Measurements from ENCODE around the gene IMMP1L.
"Not testable (repeated sequence)": the region's sequence is repeated elsewhere in the genome, so short reads cannot be mapped to it uniquely, and the experiment has no call there.

The IMMP1L gene, protein sequence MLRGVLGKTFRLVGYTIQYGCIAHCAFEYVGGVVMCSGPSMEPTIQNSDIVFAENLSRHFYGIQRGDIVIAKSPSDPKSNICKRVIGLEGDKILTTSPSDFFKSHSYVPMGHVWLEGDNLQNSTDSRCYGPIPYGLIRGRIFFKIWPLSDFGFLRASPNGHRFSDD

DNA sequence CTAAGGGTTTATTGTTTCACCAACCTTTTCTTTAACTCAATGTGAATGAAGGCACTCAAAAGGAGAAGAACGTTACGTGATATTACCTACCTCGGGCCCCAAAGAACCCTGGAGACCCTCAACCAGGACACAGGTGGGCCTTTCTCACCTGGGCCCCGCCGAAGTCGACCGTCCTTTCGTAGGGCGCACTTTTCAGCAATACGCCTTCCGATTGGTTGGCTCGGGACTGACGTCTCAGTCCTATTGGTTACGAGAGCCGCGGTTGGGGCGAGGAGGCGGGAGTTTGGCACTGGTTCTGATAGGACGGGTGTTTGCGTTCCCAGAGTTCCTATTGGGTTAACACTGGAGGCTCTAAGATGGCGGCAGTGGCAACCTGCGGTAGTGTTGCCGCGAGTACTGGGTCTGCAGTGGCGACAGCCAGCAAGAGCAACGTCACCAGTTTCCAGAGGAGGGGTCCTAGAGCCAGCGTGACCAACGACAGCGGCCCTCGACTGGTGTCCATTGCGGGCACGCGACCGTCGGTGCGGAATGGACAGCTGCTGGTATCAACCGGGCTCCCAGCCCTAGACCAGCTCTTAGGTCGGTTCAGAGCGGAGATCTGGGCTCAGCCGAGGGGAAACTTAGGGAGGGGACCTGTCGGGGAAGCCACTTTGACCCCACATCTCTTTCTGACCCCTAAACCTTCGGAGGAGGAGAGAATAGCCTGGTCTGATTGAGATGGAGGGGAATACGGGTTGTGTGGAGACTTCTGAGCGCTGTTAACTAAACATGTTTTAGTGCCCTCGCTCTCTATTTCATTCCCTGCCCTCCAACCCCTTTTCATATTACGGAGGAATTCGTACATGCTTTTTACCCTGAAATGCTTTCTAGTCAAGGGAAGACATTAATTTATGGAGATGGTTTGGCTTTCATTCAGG, at the start of gene IMMP1L, which contains the start of gene ELP4:
Gene IMMP1L, minus strand, starts transcription at position 194 of the 917 bp plus-strand sequence. CDS start 46,346 bp downstream, outside the sequence.
Gene ELP4, plus strand, starts transcription at position 339 of the 917 bp plus-strand sequence. Its CDS starts 18 bp downstream, at position 357.
- peak; percentile 100 for ATAC-seq
- peak; percentile 92 for DNase-seq

- no peak for ATAC-seq
- DNase-seq: no peak
Observed at GRCh38 chr11:31558001-31558400, 48.6 kb upstream of the IMMP1L start.

DNA sequence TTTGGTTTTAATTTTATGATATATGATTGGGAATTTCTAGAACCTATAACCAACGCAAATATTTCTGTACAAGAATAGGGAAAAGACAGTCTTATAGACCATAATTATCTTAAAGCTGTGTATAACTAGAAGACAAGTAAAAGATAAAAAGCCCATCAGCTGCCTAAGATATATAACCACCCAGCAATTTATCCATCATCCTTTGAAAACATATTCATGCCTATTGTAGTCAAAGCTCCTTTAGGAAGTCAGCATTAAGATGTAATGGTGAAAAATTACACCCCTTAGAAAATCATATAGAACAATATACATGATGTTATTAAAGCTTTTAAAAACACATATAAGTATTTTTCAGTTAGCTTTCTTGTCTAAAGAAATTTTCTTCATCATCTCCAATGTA, 46.5 kb upstream of the IMMP1L start:
- ATAC-seq (no peak), DNase-seq (no peak)

GRCh38 chr11:31542862-31543261, 33.4 kb upstream of the IMMP1L start:
- ATAC-seq (no peak), DNase-seq (no peak)

DNA sequence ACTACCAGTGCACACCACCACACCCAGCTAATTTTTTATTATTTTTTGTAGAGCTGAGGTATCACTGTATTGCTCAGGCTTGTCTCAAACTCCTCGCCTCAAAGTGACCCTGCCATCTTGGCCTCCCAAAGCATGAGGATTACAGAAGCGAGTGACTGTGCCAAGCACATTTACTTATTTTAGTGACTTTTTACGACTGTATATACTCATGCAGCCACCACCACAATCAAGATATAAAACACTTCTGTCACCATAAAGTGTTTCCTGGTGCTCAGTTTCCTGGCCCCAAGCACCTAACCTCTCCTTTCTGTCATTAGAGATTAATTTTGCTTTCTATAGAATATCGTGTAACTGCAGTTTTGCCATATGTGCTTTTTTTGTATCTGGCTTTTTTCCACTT, 26.1 kb upstream of the IMMP1L start:
- ATAC-seq (no peak), DNase-seq (no peak)

DNA sequence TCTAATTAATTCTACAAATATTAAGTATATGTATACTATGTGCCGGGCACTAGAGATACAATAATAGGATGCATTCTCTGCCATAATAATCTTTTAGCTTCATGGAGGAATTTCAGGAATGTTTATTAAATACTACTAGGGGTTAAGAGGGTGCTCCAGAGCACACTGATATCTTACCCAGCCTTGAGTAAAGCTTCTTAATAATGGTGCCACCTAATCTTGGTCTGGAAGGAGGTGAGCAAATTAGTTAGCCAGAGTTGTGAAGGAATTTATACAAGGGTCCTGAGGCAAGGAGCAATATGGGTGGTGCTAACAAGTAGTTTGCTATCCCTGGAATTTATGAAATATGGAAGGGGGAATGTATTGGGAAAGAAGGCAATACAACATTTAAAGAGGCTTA, 21.9 kb upstream of the IMMP1L start:
- no peak for DNase-seq
- no peak for ATAC-seq

DNA sequence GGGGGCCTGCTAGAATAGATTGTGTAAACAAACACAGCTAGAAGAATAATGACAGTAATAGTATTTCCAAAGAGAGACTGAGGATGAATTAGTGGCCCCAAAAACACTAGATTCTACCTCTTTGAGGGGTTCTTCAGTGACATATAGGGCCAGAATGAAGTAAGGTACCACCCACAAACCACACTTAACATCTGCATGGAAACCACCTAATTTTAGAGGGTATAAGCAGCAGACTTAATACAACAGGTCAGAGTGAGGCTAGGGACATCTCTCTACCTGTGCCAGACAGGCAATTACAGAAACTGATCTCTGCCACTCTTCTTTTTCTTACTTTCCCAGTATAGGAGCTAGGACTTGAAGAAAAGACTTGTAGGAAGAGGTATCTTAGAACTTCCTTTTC, 20.3 kb upstream of the IMMP1L start:
- no peak for DNase-seq
- no peak for ATAC-seq

DNA sequence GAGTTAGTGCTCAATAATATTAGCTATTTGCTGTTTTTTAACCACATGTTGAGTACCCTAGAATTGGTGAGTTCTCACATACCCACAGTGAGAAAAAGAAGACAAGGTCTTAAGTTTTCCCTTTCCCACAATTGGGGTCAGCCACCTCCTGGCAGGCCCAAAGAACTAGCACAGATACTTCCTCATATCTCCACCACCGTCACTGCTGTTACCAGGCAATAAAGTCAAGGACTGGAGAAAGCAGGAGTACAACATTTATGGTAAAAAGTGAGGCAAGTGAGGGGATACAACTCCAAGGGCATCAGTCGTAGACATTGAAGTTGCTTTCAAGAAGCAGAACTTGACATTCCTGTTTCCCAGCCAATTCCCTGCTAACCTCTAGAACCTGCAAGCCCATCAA, 19.8 kb upstream of the IMMP1L start:
- ATAC-seq (no peak), DNase-seq (no peak)

DNA sequence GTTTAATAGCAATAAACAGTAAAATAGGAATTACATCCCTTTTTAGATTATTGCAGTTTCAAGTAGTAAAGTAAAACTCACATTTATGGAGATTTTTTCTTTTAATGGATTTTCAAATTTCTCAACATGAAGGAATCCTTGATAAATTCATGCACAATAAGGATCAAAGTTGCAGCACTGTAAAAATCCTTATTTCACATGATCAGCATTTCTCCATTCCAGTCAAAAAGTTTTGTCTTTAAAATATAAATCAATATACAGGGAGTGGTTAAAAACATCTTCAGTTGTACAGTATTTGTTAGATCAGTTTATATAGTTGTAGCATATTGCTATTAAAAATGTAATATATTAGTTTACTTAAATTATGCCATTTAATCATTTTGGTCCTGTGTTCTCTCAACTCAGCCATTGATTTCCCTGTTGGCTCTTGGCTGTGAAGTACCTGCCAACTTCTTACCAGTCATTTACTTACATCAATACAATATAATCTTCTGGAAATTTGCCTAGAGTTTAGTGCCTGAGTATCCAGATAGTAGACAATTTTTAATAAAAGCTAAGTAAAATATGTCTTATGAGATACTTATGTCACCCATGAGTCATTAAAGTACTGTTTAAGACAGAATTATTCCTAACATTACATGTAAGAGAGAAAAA, 12.2 kb upstream of the IMMP1L start:
- no peak for ATAC-seq

DNA sequence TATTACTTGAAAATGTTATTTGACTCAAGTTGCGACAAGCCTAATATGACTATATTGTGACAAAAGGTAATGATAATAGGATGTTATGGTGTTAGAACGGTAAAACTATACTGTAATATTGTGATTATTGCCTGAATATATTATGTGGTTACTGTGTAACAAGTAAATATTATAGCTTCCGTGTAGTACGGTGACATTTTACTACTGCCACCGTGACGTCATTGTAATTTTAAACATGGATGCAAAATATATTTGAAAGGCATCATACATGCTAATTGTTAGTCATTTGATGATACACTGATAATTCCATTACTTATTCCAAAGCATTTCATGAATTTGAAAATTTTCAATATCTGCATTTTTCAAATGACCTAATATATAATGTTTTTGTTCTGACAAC, 2.7 kb upstream of the IMMP1L start:
- no peak for ATAC-seq
- DNase-seq: no peak

More for the DNA sequence above, 12.2 kb upstream of the IMMP1L start:
- DNase-seq: no peak

DNA sequence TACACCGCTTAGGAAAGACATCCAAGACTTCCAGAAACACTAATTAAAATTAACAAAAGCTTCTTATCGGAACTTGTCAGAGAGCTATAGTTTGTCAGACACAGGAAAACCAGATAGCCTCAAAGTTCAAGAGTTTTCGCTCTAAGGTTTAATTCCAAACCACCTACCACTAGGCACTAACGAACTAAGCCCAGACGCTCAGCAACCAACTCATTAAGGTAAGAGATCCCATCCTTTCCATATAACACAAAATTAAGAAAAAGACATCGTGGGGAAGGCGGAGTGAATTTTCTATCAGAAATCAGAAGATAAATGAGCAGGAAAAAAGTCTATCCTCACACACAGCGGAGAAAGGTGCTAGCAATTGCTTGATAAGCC, 382 bp downstream of the IMMP1L start:
- ATAC-seq: no peak
- no peak for DNase-seq

DNA sequence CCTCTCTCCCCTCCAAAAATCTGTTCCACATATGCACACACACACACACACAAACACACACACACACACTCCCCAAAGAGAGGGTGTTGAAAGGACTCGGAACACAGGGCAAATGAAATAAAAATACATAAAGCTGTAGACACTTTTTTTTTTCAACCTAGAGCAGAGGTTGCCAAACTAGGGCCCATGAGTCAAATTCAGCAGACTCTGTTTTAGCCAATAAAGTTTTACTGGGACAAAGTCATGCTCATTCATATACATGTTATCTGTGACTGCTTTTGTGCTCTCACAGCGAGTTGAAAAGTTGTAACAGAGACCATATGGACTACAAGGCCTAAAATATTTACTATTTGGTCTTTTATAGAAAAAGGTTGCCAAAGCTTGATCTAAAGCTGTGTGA, 8.9 kb downstream of the IMMP1L start:
- no peak for DNase-seq
- ATAC-seq: no peak

GRCh38 chr11:31499576-31500178, 9.7 kb downstream of the IMMP1L start:
- no peak for ATAC-seq
- DNase-seq: no peak

- not testable (repeated sequence) for ATAC-seq
Observed at GRCh38 chr11:31493762-31494161, 15.7 kb downstream of the IMMP1L start.

GRCh38 chr11:31493235-31493634, 16.2 kb downstream of the IMMP1L start:
- no peak for DNase-seq
- ATAC-seq: no peak

More at GRCh38 chr11:31493762-31494161, 15.7 kb downstream of the IMMP1L start:
- not testable (repeated sequence) for DNase-seq

DNA sequence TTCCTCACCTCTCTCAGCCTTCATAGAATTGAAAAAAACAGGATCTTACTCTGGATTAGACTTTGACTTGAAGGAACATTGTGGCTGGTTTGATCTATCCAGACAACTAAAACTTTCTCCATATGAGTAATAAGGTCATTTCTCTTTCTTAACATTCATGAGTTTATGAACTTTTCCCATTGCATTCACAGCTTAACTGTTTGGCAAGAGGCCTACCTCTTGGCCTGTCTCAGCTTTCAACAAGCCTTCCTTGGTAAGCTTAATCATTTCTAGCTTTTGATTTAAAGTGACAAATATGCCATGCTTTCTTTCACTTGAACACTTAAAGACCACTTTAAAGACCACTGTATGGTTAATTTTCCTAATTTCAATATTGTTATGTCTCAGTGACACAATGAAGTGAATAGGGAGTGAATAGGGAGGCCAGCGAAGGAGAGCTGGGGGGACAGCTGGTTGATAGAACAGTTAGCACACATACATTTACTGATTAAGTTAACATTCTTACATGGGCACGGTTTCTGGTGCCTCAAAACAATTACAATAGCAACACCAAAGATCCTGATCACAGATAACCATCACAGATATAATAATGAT, 17.0 kb downstream of the IMMP1L start:
- DNase-seq: no peak
- peak; percentile 52 for ATAC-seq

DNA sequence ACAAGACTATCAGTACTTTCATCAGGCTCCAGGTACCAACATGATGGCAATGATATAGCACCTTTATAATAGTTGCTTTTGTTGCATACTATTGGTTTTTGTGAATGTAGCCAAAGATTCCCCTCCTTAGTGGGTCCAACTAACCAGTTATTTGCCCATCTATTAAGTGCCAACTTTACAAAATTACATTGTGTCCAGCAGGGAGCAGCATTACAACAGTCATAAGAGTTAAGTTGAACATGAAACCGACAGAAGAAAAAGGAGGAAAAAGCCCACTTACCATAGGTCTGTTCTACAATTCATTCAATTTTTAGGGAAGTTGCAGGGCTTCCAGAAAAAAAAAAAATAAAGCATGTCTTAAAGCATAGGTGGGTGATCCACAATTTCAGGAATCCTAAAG, 21.6 kb downstream of the IMMP1L start:
- no peak for DNase-seq
- ATAC-seq: no peak

- DNase-seq (no peak), ATAC-seq (no peak)
Observed at GRCh38 chr11:31484497-31484896, 24.9 kb downstream of the IMMP1L start.

- ATAC-seq: no peak
- no peak for DNase-seq
Observed at GRCh38 chr11:31480930-31481329, 28.5 kb downstream of the IMMP1L start.

- ATAC-seq: no peak
- no peak for DNase-seq
Observed at GRCh38 chr11:31479066-31479465, 30.4 kb downstream of the IMMP1L start.

GRCh38 chr11:31478223-31478590, 31.2 kb downstream of the IMMP1L start:
- DNase-seq: no peak
- ATAC-seq: no peak

DNA sequence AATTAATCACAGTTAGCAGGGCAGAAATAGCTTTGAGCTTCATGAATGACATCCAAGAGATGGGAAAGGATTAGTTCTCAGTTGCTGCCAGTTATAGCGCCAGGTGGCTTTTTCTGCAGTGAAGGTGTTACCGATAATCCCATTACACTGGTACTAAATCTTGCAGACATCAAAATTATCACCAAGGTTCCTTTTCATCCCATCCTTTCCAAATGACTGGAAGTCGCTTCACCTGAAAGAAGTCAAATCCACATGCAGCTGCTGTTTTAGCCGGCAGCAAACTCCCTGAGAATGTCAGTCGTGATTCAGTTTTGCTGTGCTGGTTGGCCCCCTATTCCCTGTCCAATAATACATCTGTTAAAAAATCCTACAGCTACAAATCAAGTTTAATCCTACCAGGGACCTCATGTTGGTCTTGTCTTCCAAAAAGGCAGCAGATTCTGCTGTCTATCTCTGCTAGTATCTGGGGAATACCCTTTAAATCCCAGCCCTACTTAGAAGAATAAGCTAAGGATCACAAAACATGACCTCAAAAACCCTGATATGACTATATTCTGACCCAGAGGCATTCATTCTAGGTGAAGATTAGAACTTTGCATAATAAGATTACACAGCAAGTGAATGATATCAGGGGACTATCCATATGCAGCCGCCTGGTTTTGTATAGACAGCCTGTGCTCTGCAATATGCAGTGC, 31.7 kb downstream of the IMMP1L start:
- no peak for ATAC-seq
- DNase-seq: no peak

Measured in stimulated activated naive CD8-positive, alpha-beta T cell treated with anti-CD3 and anti-CD28 coated beads, Interleukin-15, Interleukin-2, amounts not matched to agents 100 U/mL and 50 U/mL, for 24 hours (primary cell).